ENCODE measurements around the gene OTOP1.

GRCh38 chr4:4268776-4269175 lies 42.0 kb upstream of the OTOP1 start:
- no peak for TF ChIP-seq GLIS3 (CRISPR knock-in tag; IDR thresholded peaks at IDR 0.05)
- TF ChIP-seq ARNTL (CRISPR knock-in tag; IDR thresholded peaks at IDR 0.05; ENCODE audit: borderline replicate concordance, low read depth): no peak
- no peak for TF ChIP-seq ESRRG (CRISPR knock-in tag; IDR thresholded peaks at IDR 0.05)
- TF ChIP-seq ZFP3 (CRISPR knock-in tag; IDR thresholded peaks at IDR 0.05): no peak
- no peak for TF ChIP-seq TSHZ2 (CRISPR knock-in tag; IDR thresholded peaks at IDR 0.05)
- no peak for TF ChIP-seq PATZ1 (CRISPR knock-in tag; IDR thresholded peaks at IDR 0.05; ENCODE audit: borderline replicate concordance)
- TF ChIP-seq ZNF565 (CRISPR knock-in tag; conservative IDR thresholded peaks at IDR 0.05; ENCODE audit: low read depth): no peak
- no peak for TF ChIP-seq CSRNP3 (CRISPR knock-in tag; IDR thresholded peaks at IDR 0.05)
- TF ChIP-seq ZNF70 (CRISPR knock-in tag; IDR thresholded peaks at IDR 0.05): no peak
- TF ChIP-seq PPARA (CRISPR knock-in tag; IDR thresholded peaks at IDR 0.05; ENCODE audit: borderline replicate concordance): no peak
- no peak for TF ChIP-seq OSR1 (CRISPR knock-in tag; IDR thresholded peaks at IDR 0.05)
- TF ChIP-seq ZNF8 (CRISPR knock-in tag; IDR thresholded peaks at IDR 0.05): no peak
